COLO829 (cell line): ENCODE results near the gene SMIM24.
"Not testable (repeated sequence)": the region's sequence is repeated elsewhere in the genome, so short reads cannot be mapped to it uniquely, and the experiment has no call there.

Experiments
- DNase-seq: peaks from one replicate; pipeline ENCODE4 v3.0.0; 2012; ENCODE audit warnings: low spot score

Gene SMIM24

DNA sequence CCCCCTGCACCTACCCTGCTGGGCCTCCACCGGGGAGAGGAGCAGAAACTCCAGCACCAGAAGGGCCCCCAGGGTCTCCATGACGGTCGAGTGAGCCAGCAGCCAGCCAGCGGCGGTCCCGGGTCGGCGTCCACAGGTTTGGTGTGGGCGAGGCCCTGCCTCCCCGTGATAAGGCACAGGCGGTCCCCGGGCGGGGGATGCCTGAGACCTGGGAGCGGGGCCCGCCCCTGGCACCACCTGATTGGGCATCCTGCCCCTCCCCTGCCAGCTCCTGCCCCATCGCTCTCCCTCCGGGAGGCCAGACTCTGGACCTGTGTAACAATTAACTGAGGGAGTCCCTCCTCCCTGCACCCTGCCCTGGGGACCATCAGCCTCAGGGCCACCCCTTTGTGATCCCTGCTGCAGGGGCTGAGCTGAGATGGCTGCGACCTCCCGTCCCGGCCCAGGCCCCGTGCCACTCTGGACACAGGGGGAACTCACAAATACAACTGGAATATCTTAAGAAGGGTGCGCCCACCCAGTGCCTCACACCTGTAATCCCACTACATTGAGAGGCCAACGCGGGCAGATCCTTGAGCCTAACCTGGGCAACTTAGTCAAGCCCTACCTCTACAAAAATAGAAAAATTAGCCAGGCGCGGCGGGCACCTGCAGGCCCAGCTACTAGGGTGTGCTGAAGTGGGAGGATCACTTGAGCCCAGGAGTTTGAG is at the start of gene SMIM24:
Gene SMIM24, minus strand, starts transcription at position 143 of the 709 bp plus-strand sequence. Its CDS starts 62 bp downstream, at position 81.
- no peak for DNase-seq

DNA sequence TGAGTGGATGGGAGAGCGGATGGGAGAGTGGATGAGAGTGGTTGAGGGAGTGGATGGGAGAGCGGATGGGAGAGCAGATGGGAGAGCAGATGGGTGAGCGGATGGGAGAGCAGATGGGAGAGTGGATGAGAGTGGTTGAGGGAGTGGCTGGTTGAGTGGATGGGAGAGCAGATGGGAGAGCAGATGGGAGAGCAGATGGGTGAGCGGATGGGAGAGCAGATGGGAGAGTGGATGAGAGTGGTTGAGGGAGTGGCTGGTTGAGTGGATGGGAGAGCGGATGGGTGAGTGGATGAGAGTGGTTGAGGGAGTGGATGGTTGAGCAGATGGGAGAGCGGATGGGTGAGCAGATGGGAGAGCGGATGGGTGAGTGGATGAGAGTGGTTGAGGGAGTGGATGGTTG is 49.0 kb upstream of the SMIM24 start:
- DNase-seq, result not testable (repeated sequence)

DNA sequence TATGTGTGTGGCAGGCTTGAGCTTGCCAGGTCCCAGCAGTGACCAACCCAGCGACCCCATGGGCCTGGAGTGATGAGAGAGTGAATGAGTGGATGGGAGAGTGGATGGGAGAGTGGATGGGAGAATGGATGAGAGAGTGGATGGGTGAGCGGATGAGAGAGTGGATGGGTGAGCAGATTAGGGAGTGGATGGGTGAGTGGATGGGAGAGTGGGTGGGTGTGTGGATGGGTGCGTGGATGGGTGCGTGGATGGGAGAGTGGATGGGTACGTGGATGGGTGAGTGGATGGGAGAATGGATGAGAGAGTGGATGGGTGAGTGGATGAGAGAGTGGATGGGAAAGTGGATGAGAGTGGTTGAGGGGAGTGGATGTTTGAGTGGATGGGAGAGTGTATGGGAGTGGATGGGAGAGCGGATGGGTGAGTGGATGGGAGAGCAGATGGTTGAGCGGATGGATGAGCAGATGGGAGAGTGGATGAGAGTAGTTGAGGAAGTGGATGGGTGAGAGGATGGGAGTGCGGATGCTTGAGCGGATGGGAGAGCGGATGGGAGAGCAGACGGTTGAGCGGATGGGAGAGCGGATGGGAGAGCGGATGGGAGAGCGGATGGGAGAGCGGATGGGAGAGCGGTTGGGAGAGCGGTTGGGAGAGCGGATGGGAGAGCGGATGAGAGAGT is 48.4 kb upstream of the SMIM24 start:
- DNase-seq, result no peak

DNA sequence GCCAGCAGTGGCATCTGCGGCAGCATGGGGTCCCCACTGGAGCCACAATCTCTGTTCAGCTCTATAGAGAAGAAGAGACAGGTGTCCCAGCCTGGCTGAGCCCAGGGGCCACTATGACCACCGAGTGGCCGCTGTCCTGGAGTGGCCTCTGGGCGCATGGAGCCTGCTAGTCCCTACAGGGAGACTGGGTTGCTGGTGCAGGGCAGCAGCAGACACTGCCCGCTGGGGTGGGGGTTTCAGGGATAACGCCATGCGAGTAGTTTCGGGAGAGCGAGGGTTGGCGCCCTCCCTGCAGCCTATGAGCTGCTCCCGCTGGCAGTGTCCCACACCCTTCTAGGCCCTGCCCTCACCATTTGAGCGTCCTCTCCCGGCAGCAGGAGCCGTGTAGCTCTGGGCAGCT is 47.8 kb upstream of the SMIM24 start:
- no peak for DNase-seq

- DNase-seq, result no peak
These were observed 47.0 kb upstream of the SMIM24 start for GRCh38 chr19:3527238-3527910.

DNA sequence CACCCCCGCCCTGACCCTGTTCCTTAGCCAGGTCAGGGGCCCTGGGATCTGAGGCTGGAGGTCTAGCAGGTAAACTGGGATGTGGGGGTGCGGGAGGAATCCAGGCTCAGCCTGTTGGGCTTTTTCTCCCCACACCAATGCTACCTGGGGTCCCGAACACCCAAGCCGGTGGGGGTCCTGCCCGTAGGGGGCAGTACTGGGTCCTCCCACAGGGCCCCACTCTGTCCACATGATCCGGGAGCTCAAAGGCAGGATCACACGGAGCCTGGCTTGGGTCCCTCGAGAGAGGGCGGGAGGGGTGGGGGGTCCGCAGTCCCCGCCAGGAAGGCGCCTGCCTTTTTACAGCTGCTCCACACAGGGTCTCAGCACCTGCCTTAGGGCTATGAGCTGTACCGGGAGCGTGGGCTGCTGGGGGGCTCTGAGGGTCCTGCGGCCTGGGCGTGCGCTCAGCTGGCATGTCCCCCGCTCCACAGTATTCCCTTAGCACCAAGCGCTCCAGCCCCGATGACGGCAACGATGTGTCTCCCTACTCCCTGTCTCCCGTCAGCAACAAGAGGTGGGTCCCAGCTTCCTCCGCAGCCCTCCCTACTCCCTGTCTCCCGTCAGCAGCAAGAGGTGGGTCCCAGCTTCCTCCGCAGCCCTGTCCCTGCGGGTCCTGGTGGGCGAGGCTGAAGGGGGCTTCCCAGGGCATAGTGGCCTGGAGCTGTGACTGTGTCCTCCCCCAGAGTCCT is 46.3 kb upstream of the SMIM24 start:
- DNase-seq, result no peak

GRCh38 chr19:3524904-3525451 is 44.7 kb upstream of the SMIM24 start:
- no peak for DNase-seq

DNA sequence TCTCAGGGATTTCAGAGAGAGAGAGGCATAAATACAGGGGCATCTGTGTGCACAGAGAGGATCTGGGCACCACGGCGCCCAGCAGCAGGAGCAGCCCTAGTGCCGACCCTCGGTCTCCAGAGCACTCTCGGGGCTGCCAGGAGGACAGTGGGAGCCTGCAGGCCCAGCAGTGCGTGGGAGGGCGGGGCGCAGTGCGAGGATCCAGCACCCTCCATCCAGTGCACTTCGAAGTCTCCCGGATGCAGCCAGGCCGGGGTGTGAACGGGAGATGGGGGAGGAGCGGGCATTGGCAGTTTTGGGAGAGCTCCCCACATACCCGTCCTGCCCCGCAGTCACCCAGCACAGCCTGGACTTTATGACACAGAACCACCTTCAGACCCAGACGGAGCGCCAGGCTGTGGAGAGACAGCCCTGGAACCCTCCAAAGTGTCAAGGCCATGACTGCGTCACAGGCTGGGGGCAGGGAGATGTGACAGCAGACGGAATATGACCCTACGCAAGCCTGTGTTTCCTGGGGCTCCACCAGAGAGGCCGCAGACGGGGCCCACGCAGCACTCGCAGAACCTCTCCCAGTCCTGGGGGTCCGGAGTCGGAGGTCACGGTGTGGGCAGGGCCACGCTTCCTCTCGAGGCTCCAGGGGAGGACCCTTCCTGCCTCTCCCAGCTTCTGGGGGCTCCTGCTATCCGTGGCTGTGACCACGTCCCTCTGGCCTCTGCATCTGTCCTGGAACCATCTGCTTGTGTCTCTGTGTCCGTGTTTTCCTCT is 43.9 kb upstream of the SMIM24 start:
- no peak for DNase-seq

DNA sequence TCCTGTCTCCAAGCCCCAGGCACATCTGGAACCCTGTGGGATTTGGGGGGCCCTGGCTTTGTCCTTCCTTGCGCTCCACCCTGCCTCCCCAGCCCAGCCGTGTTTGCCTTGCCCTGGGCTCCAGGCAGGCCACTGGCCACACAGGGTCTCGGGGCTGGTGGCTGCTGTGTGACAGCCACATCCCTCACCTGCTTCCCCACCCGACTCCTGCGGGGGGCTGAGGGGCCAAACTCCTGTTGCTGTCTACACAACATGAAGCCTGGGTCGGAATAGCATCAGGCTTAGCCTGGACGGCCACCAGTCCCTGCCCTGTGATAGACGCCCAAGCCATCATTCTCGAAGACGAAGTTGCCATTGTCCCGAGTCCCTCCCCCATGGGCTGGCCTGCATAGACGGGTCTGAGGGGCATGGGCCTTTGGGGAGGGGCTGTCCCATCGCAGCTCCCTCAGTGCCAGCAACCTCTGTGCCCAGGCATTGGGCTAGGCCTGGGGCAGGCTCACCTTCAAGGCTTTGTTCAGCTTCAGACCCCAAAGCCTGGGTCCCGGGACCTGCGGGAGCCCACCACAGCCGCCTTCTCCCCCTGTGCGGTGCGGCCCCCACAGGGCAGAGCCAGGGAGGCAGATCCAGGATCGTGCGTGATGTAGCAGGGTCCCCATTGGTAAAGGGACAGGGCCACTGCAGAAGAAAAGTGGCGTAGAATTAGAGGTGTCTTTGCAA is 43.2 kb upstream of the SMIM24 start:
- no peak for DNase-seq

- no peak for DNase-seq
These were observed 42.4 kb upstream of the SMIM24 start for GRCh38 chr19:3522421-3523360.

- DNase-seq, result no peak
These were observed 40.8 kb upstream of the SMIM24 start for GRCh38 chr19:3521104-3521445.

- no peak for DNase-seq
These were observed 40.1 kb upstream of the SMIM24 start for GRCh38 chr19:3520166-3521103.

- DNase-seq, result no peak
These were observed 38.8 kb upstream of the SMIM24 start for GRCh38 chr19:3519126-3519525.

DNA sequence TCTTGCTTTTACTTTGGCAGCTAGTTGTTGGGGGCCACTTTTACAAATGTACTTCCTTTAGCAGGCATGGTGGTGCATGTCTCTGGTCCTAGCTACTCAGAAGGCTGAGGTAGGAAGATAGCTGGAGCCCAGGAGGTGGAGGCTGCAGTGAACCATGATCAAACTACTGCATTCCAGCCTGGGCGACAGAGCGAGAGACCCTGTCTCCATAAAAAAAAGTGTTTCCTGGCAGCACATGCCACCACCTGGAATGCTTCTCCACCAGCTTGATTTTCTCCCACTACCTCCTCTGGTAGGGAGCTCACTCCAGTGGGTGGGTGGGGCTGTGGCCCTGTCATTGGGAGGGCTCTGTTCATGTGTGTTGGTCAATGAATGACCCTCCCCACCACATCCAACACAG is 38.3 kb upstream of the SMIM24 start:
- no peak for DNase-seq

DNA sequence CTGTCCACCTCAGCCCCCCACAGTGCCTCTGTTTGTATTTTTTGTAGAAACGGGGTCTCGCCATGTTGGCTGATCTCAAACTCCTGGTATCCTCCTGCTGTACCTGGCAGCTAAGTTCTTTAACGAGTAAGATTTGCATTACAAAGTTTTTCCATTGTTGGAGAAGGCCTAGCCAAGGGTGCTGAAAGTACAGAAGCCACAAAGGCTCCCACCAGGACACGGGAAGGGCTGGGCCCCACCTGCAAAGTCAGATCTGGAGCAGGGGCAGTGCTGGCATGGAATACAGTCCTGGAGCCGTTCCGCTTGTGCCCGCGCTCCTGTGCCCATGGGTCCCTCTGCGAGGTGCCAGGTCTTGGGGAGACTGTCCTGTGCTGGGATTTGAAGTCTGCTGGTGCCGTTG is 37.9 kb upstream of the SMIM24 start:
- DNase-seq, result no peak

GRCh38 chr19:3517638-3518037 is 37.3 kb upstream of the SMIM24 start:
- no peak for DNase-seq

DNA sequence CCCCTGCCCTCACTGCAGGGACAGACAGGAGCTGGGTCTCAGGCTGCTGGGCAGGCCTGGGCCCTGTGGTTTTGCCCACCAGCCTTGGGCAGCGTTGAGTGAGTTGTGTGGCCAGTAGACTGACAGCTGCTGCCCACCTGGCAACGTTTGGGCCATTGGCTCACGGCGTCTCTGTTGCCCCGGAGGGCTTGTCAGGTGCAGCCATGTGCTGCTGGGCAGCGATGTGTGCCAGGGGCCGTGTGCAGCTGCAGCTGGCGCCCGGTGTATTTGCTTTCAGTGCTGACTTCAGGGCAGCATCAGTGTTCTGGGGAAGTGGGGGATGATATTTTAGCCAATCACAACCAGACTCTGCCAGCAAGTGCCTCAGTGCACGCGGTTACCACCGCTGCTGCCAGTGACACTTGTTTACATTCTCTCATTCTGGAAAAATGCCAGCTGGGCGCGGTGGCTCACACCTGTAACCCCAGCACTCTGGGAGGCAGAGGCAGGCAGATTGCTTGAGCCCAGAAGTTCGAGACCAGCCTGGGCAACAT is 36.4 kb upstream of the SMIM24 start:
- no peak for DNase-seq

GRCh38 chr19:3515891-3516422 is 35.6 kb upstream of the SMIM24 start:
- no peak for DNase-seq
